ENCODE data around the gene SLC25A42. TPM values are rescaled to one million over a fixed set of nuclear protein-coding genes. Genes with fewer than 3 reads are reported as not detected.

SLC25A42 gene
- total RNA-seq, 1 donor from 2014 or later = 10.8 TPM

GRCh38 chr19:19064098-19064722 is 416 bp downstream of the SLC25A42 start:
- Mint-ChIP-seq H3K36me3 (ENCODE audit: low read depth) (peaks cover 5% of the 10 kb centered on the region), H3K4me1 (ENCODE audit: low read depth) (peaks cover 29% of the 10 kb centered on the region), H3K9me3 (no peaks in the 10 kb centered on the region), H3K27me3 (ENCODE audit: insufficient read depth) (no peaks in the 10 kb centered on the region), H3K27ac (peak overlapping the region; percentile 62), H3K4me3 (peak overlapping the region; percentile 84)
- no peak for DNase-seq (ENCODE audit: low spot score)
- intact Hi-C loops (cut with micrococcal nuclease) = no loop called here

GRCh38 chr19:19064811-19065745 is 1.3 kb downstream of the SLC25A42 start:
- peak; percentile 16 for DNase-seq (ENCODE audit: low spot score)
- Mint-ChIP-seq H3K27me3 (ENCODE audit: insufficient read depth) (no peaks in the 10 kb centered on the region), H3K36me3 (ENCODE audit: low read depth) (peaks cover under 1% of the 10 kb centered on the region), H3K4me1 (ENCODE audit: low read depth) (peaks cover 29% of the 10 kb centered on the region), H3K9me3 (no peaks in the 10 kb centered on the region), H3K4me3 (peak overlapping the region; percentile 84), H3K27ac (peak overlapping the region; percentile 62)
- intact Hi-C loops (cut with micrococcal nuclease) = no loop called here

GRCh38 chr19:19067276-19068072 is 3.7 kb downstream of the SLC25A42 start:
- Mint-ChIP-seq H3K4me3 (no peak overlapping the region), H3K27me3 (ENCODE audit: insufficient read depth) (no peaks in the 10 kb centered on the region), H3K27ac (no peak overlapping the region), H3K4me1 (ENCODE audit: low read depth) (peaks cover 28% of the 10 kb centered on the region), H3K36me3 (ENCODE audit: low read depth) (peaks cover 2% of the 10 kb centered on the region), H3K9me3 (no peaks in the 10 kb centered on the region)
- intact Hi-C loops (cut with micrococcal nuclease) = no loop called here
- DNase-seq (ENCODE audit: low spot score) = no peak

GRCh38 chr19:19068659-19069654 is 5.2 kb downstream of the SLC25A42 start:
- no peak for DNase-seq (ENCODE audit: low spot score)
- H3K9me3 Mint-ChIP-seq = no peaks in the 10 kb centered on the region
- H3K4me1 Mint-ChIP-seq (ENCODE audit: low read depth) = peaks cover 21% of the 10 kb centered on the region
- no peak overlapping the region for H3K4me3 Mint-ChIP-seq
- no peaks in the 10 kb centered on the region for H3K27me3 Mint-ChIP-seq (ENCODE audit: insufficient read depth)
- H3K36me3 Mint-ChIP-seq (ENCODE audit: low read depth) = peaks cover 2% of the 10 kb centered on the region
- H3K27ac Mint-ChIP-seq = no peak overlapping the region
- intact Hi-C loops (cut with micrococcal nuclease) = no loop called here

GRCh38 chr19:19071897-19072296 is 8.1 kb downstream of the SLC25A42 start:
- intact Hi-C loops (cut with micrococcal nuclease) = no loop called here
- peaks cover 4% of the 10 kb centered on the region for H3K4me1 Mint-ChIP-seq (ENCODE audit: low read depth)
- H3K9me3 Mint-ChIP-seq = no peaks in the 10 kb centered on the region
- DNase-seq (ENCODE audit: low spot score) = no peak
- no peak overlapping the region for H3K27ac Mint-ChIP-seq
- H3K27me3 Mint-ChIP-seq (ENCODE audit: insufficient read depth) = no peaks in the 10 kb centered on the region
- no peak overlapping the region for H3K4me3 Mint-ChIP-seq
- peaks cover 4% of the 10 kb centered on the region for H3K36me3 Mint-ChIP-seq (ENCODE audit: low read depth)

- no peaks in the 10 kb centered on the region for H3K27me3 Mint-ChIP-seq (ENCODE audit: insufficient read depth)
- intact Hi-C loops (cut with micrococcal nuclease) = no loop called here
- H3K36me3 Mint-ChIP-seq (ENCODE audit: low read depth) = peaks cover 6% of the 10 kb centered on the region
- no peaks in the 10 kb centered on the region for H3K4me1 Mint-ChIP-seq (ENCODE audit: low read depth)
- no peaks in the 10 kb centered on the region for H3K9me3 Mint-ChIP-seq
- H3K27ac Mint-ChIP-seq = no peak overlapping the region
- H3K4me3 Mint-ChIP-seq = no peak overlapping the region
- no peak for DNase-seq (ENCODE audit: low spot score)
These were observed 10.5 kb downstream of the SLC25A42 start for GRCh38 chr19:19074196-19074882.

- no peaks in the 10 kb centered on the region for H3K27me3 Mint-ChIP-seq (ENCODE audit: insufficient read depth)
- DNase-seq (ENCODE audit: low spot score) = no peak
- no peaks in the 10 kb centered on the region for H3K4me1 Mint-ChIP-seq (ENCODE audit: low read depth)
- H3K4me3 Mint-ChIP-seq = no peak overlapping the region
- H3K9me3 Mint-ChIP-seq = no peaks in the 10 kb centered on the region
- H3K36me3 Mint-ChIP-seq (ENCODE audit: low read depth) = peaks cover 6% of the 10 kb centered on the region
- intact Hi-C loops (cut with micrococcal nuclease) = no loop called here
- no peak overlapping the region for H3K27ac Mint-ChIP-seq
These were observed 11.3 kb downstream of the SLC25A42 start for GRCh38 chr19:19075126-19075525.

GRCh38 chr19:19076476-19076875 is 12.7 kb downstream of the SLC25A42 start:
- Mint-ChIP-seq H3K9me3 (no peaks in the 10 kb centered on the region), H3K27ac (no peak overlapping the region), H3K27me3 (ENCODE audit: insufficient read depth) (no peaks in the 10 kb centered on the region), H3K36me3 (ENCODE audit: low read depth) (peaks cover 4% of the 10 kb centered on the region), H3K4me3 (no peak overlapping the region), H3K4me1 (ENCODE audit: low read depth) (no peaks in the 10 kb centered on the region)
- DNase-seq (ENCODE audit: low spot score) = no peak
- intact Hi-C loops (cut with micrococcal nuclease) = no loop called here

GRCh38 chr19:19077103-19077502 is 13.3 kb downstream of the SLC25A42 start:
- Mint-ChIP-seq H3K36me3 (ENCODE audit: low read depth) (peaks cover 4% of the 10 kb centered on the region), H3K27me3 (ENCODE audit: insufficient read depth) (no peaks in the 10 kb centered on the region), H3K27ac (no peak overlapping the region), H3K9me3 (no peaks in the 10 kb centered on the region), H3K4me1 (ENCODE audit: low read depth) (no peaks in the 10 kb centered on the region), H3K4me3 (no peak overlapping the region)
- intact Hi-C loops (cut with micrococcal nuclease) = no loop called here
- DNase-seq (ENCODE audit: low spot score) = no peak

GRCh38 chr19:19078801-19079200 is 15.0 kb downstream of the SLC25A42 start:
- H3K4me1 Mint-ChIP-seq (ENCODE audit: low read depth) = no peaks in the 10 kb centered on the region
- H3K27me3 Mint-ChIP-seq (ENCODE audit: insufficient read depth) = no peaks in the 10 kb centered on the region
- DNase-seq (ENCODE audit: low spot score) = no peak
- intact Hi-C loops (cut with micrococcal nuclease) = no loop called here
- no peak overlapping the region for H3K27ac Mint-ChIP-seq
- H3K36me3 Mint-ChIP-seq (ENCODE audit: low read depth) = peaks cover 4% of the 10 kb centered on the region
- no peak overlapping the region for H3K4me3 Mint-ChIP-seq
- H3K9me3 Mint-ChIP-seq = no peaks in the 10 kb centered on the region

- no peak overlapping the region for H3K27ac Mint-ChIP-seq
- no peaks in the 10 kb centered on the region for H3K4me1 Mint-ChIP-seq (ENCODE audit: low read depth)
- H3K4me3 Mint-ChIP-seq = no peak overlapping the region
- intact Hi-C loops (cut with micrococcal nuclease) = no loop called here
- H3K9me3 Mint-ChIP-seq = no peaks in the 10 kb centered on the region
- peaks cover 2% of the 10 kb centered on the region for H3K36me3 Mint-ChIP-seq (ENCODE audit: low read depth)
- no peaks in the 10 kb centered on the region for H3K27me3 Mint-ChIP-seq (ENCODE audit: insufficient read depth)
- no peak for DNase-seq (ENCODE audit: low spot score)
These were observed 15.8 kb downstream of the SLC25A42 start for GRCh38 chr19:19079571-19079970.
